NB4 (cell line): ENCODE data around the gene NDST1.

ENCODE experiments used
- POLR2A ChIP-seq: IDR thresholded peaks from 2 replicates; pipeline ENCODE4 v1.6.1; 2011; ENCODE audit warnings: mild to moderate bottlenecking; ENCODE audit not compliant: insufficient read length; ENCODE audit errors: extremely low read depth
- TF ChIP-seq, protein P1 (sequence below): IDR thresholded peaks from one replicate; pipeline ENCODE4 v1.5.1; 2012; ENCODE audit warnings: low read depth, low read length

GRCh38 chr5:150538007-150538917 lies 30.3 kb downstream of the NDST1 start:
- TF ChIP-seq, protein P1, sequence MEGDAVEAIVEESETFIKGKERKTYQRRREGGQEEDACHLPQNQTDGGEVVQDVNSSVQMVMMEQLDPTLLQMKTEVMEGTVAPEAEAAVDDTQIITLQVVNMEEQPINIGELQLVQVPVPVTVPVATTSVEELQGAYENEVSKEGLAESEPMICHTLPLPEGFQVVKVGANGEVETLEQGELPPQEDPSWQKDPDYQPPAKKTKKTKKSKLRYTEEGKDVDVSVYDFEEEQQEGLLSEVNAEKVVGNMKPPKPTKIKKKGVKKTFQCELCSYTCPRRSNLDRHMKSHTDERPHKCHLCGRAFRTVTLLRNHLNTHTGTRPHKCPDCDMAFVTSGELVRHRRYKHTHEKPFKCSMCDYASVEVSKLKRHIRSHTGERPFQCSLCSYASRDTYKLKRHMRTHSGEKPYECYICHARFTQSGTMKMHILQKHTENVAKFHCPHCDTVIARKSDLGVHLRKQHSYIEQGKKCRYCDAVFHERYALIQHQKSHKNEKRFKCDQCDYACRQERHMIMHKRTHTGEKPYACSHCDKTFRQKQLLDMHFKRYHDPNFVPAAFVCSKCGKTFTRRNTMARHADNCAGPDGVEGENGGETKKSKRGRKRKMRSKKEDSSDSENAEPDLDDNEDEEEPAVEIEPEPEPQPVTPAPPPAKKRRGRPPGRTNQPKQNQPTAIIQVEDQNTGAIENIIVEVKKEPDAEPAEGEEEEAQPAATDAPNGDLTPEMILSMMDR: no peak
- TF ChIP-seq POLR2A: no peak
